ENCODE data around the gene ABCG5. TPM values are rescaled to one million over a fixed set of nuclear protein-coding genes. Genes with fewer than 3 reads are reported as not detected.
A peak's percentile ranks its signal among the peaks of the same experiment; 100 is the strongest.

The ABCG5 gene
- not detected for total RNA-seq

- no peak for DNase-seq
- Mint-ChIP-seq H3K36me3 (ENCODE audit: insufficient read depth in 2 of 2) (no peaks in the 10 kb centered on the region), H3K4me1 (ENCODE audit: low read depth) (no peaks in the 10 kb centered on the region), H3K9me3 (no peaks in the 10 kb centered on the region), H3K27me3 (ENCODE audit: low read depth) (peaks cover 6% of the 10 kb centered on the region), H3K4me3 (no peak within 1 kb of the TSS), H3K27ac (no peak within 1 kb of the TSS)
- no peak for ATAC-seq (replicated peaks in 1 of 2)
Measured at GRCh38 chr2:43838560-43839267, at the start of gene ABCG5, which contains the start of gene ABCG8. Gene ABCG5, minus strand, starts transcription at chr2:43838839. Its CDS starts 160 bp downstream, at chr2:43838679. Gene ABCG8, plus strand, starts transcription at chr2:43838971. Its CDS starts 83 bp downstream, at chr2:43839054.

DNA sequence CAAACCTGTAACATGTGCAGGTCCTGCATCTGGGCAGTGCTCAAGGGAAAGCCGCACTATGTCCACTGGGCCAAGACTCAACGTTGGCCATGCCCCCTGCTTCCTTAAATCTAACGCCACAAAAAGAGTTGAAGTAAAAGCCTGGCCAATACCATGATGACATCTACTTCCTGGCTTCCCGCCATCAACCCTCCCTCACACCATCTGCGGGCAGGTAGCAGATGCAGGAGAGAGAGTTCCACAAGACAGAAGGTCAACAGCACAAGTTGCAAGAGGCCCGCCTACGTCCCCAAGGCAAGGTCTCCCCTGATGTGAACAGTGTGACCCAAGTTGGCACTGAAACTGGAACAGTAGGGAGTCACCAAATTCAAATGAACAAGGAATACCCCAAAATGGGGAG lies 48.5 kb upstream of the ABCG5 start:
- Mint-ChIP-seq H3K27ac (no peak overlapping the region), H3K4me1 (ENCODE audit: low read depth) (peaks cover 14% of the 10 kb centered on the region), H3K27me3 (ENCODE audit: low read depth) (no peaks in the 10 kb centered on the region), H3K36me3 (ENCODE audit: insufficient read depth in 2 of 2) (peaks cover 11 to 42% of the 10 kb centered on the region in 2 donors), H3K4me3 (no peak overlapping the region), H3K9me3 (no peaks in the 10 kb centered on the region)
- DNase-seq (no peak), ATAC-seq (replicated peaks in 1 of 2) (no peak)

DNA sequence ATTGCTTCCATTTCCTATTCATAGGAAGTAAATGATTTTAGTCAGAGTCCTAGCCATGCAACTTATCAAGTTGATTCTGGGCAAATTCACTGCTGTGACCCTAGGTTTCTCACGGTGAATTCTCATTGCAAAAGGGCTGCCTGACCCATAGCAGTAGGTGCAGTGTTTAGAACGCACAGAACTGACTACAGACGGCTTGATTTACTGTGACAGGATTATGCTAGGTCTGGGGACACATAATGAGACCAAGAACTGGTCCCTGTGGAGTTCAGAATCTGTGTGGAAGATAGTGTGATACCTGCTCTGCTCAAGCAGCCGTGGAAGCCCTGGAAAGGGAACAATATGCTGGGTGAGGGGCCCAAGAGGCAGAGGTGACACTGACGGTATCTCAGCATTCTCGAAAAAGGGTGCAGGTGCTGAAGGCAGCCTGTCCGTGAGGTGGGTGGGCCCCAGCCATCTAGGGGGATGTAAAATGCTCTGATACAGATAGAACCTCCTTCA lies 46.5 kb upstream of the ABCG5 start:
- Mint-ChIP-seq H3K4me1 (ENCODE audit: low read depth) (peaks cover 14% of the 10 kb centered on the region), H3K27ac (no peak overlapping the region), H3K4me3 (no peak overlapping the region), H3K27me3 (ENCODE audit: low read depth) (no peaks in the 10 kb centered on the region), H3K36me3 (ENCODE audit: insufficient read depth in 2 of 2) (peaks cover 11 to 35% of the 10 kb centered on the region in 2 donors), H3K9me3 (no peaks in the 10 kb centered on the region)
- no peak for DNase-seq
- ATAC-seq (replicated peaks in 1 of 2), result no peak

- H3K27me3 Mint-ChIP-seq (ENCODE audit: low read depth), result no peaks in the 10 kb centered on the region
- no peak for ATAC-seq (replicated peaks in 1 of 2)
- peaks cover 14% of the 10 kb centered on the region for H3K4me1 Mint-ChIP-seq (ENCODE audit: low read depth)
- no peaks in the 10 kb centered on the region for H3K9me3 Mint-ChIP-seq
- no peak for DNase-seq
- H3K27ac Mint-ChIP-seq, result no peak overlapping the region
- no peak overlapping the region for H3K4me3 Mint-ChIP-seq
- H3K36me3 Mint-ChIP-seq (ENCODE audit: insufficient read depth in 2 of 2), result peaks cover 11 to 31% of the 10 kb centered on the region in 2 donors
Measured at GRCh38 chr2:43884689-43885088, 46.0 kb upstream of the ABCG5 start.

- no peaks in the 10 kb centered on the region for H3K9me3 Mint-ChIP-seq
- peaks cover 22% of the 10 kb centered on the region for H3K4me1 Mint-ChIP-seq (ENCODE audit: low read depth)
- ATAC-seq (replicated peaks in 1 of 2), result no peak
- no peak for DNase-seq
- no peaks in the 10 kb centered on the region for H3K27me3 Mint-ChIP-seq (ENCODE audit: low read depth)
- peaks cover 6 to 11% of the 10 kb centered on the region in 2 donors for H3K36me3 Mint-ChIP-seq (ENCODE audit: insufficient read depth in 2 of 2)
- no peak overlapping the region for H3K4me3 Mint-ChIP-seq
- no peak overlapping the region for H3K27ac Mint-ChIP-seq
Measured at GRCh38 chr2:43882312-43882711, 43.7 kb upstream of the ABCG5 start.

DNA sequence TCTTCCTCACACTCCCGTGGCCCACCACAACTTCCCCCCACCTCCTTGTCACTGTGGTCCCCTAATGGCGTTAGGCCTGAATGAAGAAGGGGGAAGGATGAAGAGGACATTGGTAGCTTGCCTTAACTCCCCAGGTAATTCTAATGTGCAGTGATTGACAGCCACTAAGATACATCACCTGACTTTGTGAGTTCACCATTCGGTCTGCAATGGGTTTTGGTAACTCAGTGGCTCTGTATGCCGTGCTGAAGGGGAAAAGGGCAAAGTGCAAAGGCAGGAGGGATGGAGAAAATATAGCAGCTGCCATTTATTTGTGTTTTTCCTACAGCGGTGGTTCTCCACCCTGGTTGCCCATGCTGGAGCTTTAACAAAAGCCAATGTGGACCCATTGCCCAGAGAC lies 42.3 kb upstream of the ABCG5 start:
- no peak for ATAC-seq (replicated peaks in 1 of 2)
- peaks cover 14% of the 10 kb centered on the region for H3K27me3 Mint-ChIP-seq (ENCODE audit: low read depth)
- peaks cover 13% of the 10 kb centered on the region for H3K4me1 Mint-ChIP-seq (ENCODE audit: low read depth)
- no peaks in the 10 kb centered on the region for H3K9me3 Mint-ChIP-seq
- H3K27ac Mint-ChIP-seq, result no peak overlapping the region
- peaks cover 0 to 4% of the 10 kb centered on the region in 2 donors for H3K36me3 Mint-ChIP-seq (ENCODE audit: insufficient read depth in 2 of 2)
- DNase-seq, result no peak
- H3K4me3 Mint-ChIP-seq, result no peak overlapping the region

DNA sequence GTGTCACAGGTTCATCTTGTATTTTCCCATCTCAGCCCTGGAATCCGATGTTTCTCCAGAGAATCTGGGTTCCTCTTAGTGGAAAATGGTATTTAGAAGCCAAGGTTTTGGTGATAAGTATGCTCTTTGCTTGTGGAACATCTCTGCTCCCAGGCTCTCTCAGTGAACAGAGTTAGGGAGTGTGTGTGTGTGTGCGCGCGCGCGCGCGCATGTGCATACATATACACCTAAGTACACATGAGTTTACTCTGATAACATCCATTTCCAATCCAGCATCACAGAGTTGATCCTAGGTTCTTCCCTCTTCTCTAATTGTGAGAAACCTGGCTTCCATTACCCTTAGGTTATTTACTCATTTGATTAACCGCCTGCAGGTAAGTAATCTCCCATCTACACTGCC lies 41.8 kb upstream of the ABCG5 start:
- H3K9me3 Mint-ChIP-seq, result no peaks in the 10 kb centered on the region

GRCh38 chr2:43879261-43879660 lies 40.6 kb upstream of the ABCG5 start:
- Mint-ChIP-seq H3K4me1 (ENCODE audit: low read depth) (peaks cover 13% of the 10 kb centered on the region), H3K4me3 (no peak overlapping the region)

More for the DNA sequence above, 41.8 kb upstream of the ABCG5 start:
- no peak for ATAC-seq (replicated peaks in 1 of 2)
- Mint-ChIP-seq H3K4me3 (no peak overlapping the region), H3K4me1 (ENCODE audit: low read depth) (peaks cover 13% of the 10 kb centered on the region), H3K36me3 (ENCODE audit: insufficient read depth in 2 of 2) (peaks cover 0 to 4% of the 10 kb centered on the region in 2 donors), H3K27me3 (ENCODE audit: low read depth) (peaks cover 18% of the 10 kb centered on the region), H3K27ac (no peak overlapping the region)
- no peak for DNase-seq

DNA sequence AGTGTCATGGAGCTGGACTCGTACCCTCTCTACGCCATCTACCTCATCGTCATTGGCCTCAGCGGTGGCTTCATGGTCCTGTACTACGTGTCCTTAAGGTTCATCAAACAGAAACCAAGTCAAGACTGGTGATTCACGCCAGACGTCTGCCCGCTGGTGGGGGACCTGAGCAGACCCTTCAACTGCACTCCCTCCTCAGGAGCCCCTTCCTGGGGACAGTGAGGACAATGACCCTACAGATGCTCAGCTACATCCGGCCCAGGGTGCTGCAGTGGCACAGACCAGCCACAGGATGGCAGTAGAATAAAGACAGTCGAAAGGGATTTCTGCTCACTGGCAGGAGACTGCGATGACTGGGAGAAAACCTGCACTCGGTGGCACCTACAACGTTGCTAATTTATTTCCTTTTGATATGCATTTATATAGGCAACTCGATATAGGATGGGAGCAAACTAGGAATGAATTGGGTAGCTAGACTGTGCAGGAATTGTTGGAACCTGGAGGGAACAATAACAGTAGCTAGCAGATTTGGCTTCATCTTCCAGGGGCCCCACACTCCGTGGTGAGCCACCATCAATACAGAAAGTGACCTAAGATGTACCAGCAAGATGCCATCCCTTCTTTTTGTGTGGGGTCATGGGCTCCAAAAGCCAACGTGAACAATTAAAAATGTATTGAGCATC lies 39.3 kb upstream of the ABCG5 start:
- Mint-ChIP-seq H3K27ac (no peak overlapping the region), H3K36me3 (ENCODE audit: insufficient read depth in 2 of 2) (no peaks in the 10 kb centered on the region)

More at GRCh38 chr2:43879261-43879660, 40.6 kb upstream of the ABCG5 start:
- Mint-ChIP-seq H3K27ac (no peak overlapping the region), H3K27me3 (ENCODE audit: low read depth) (peaks cover 20% of the 10 kb centered on the region), H3K36me3 (ENCODE audit: insufficient read depth in 2 of 2) (no peaks in the 10 kb centered on the region), H3K9me3 (no peaks in the 10 kb centered on the region)
- DNase-seq, result no peak
- ATAC-seq (replicated peaks in 1 of 2), result no peak

GRCh38 chr2:43874776-43875451 lies 36.3 kb upstream of the ABCG5 start:
- DNase-seq (no peak), ATAC-seq (replicated peaks in 1 of 2) (no peak)
- peaks cover 59% of the 10 kb centered on the region for H3K27me3 Mint-ChIP-seq (ENCODE audit: low read depth)
- peaks cover 13% of the 10 kb centered on the region for H3K4me1 Mint-ChIP-seq (ENCODE audit: low read depth)
- H3K9me3 Mint-ChIP-seq, result no peaks in the 10 kb centered on the region
- no peak overlapping the region for H3K27ac Mint-ChIP-seq
- no peaks in the 10 kb centered on the region for H3K36me3 Mint-ChIP-seq (ENCODE audit: insufficient read depth in 2 of 2)
- H3K4me3 Mint-ChIP-seq, result no peak overlapping the region

More for the DNA sequence above, 39.3 kb upstream of the ABCG5 start:
- Mint-ChIP-seq H3K4me1 (ENCODE audit: low read depth) (peaks cover 13% of the 10 kb centered on the region), H3K27me3 (ENCODE audit: low read depth) (peaks cover 33% of the 10 kb centered on the region), H3K9me3 (no peaks in the 10 kb centered on the region), H3K4me3 (peak overlapping the region in 1 of 2 donors; percentile 51)
- ATAC-seq (replicated peaks in 1 of 2), result peak; percentile 80 to 81
- DNase-seq, result peak; percentile 74 to 79

DNA sequence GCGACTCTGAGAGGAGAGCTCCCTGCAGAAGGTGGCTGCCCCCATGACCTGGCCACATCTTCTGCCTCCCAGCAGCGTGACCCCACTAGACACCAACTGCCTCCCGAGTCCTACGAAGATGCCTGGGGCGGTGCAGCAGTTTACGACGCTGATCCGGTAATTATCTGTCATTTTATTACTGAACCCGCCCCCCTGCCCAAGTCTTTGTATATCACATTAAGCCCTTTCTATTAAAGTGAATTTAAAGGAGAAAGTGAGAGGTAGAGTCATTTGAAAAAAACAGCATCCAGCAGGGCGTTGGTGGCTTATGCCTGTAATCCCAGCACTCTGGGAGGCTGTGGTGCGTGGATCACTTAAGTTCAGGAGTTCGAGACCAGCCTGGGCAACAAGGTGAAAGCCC lies 33.5 kb upstream of the ABCG5 start:
- ATAC-seq (replicated peaks in 1 of 2), result no peak

DNA sequence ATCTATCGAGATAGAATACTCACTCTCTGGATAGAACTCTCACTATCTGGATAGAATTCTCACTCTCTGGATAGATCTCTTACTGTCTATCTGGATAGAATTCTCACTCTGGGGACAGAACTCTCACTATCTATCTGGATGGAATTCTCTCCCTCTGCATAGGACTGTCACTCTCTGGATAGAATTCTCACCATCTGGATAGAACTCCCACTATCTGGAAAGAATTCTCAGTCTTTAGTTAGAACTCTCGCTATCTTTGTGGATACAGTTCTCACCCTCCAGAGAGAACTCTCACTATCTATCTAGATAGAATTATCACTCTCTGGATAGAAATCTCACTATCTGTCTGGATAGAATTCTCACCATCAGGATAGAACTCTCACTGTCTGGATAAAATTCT lies 16.7 kb upstream of the ABCG5 start:
- Mint-ChIP-seq H3K4me3 (no peak overlapping the region), H3K36me3 (ENCODE audit: insufficient read depth in 2 of 2) (no peaks in the 10 kb centered on the region), H3K9me3 (no peaks in the 10 kb centered on the region), H3K27ac (no peak overlapping the region), H3K4me1 (ENCODE audit: low read depth) (no peaks in the 10 kb centered on the region), H3K27me3 (ENCODE audit: low read depth) (peaks cover 76% of the 10 kb centered on the region)
- DNase-seq (no peak), ATAC-seq (replicated peaks in 1 of 2) (no peak)

More for the DNA sequence above, 33.5 kb upstream of the ABCG5 start:
- Mint-ChIP-seq H3K4me1 (ENCODE audit: low read depth) (no peaks in the 10 kb centered on the region), H3K36me3 (ENCODE audit: insufficient read depth in 2 of 2) (no peaks in the 10 kb centered on the region), H3K4me3 (no peak overlapping the region), H3K9me3 (no peaks in the 10 kb centered on the region), H3K27me3 (ENCODE audit: low read depth) (peaks cover 81% of the 10 kb centered on the region), H3K27ac (no peak overlapping the region)
- no peak for DNase-seq

DNA sequence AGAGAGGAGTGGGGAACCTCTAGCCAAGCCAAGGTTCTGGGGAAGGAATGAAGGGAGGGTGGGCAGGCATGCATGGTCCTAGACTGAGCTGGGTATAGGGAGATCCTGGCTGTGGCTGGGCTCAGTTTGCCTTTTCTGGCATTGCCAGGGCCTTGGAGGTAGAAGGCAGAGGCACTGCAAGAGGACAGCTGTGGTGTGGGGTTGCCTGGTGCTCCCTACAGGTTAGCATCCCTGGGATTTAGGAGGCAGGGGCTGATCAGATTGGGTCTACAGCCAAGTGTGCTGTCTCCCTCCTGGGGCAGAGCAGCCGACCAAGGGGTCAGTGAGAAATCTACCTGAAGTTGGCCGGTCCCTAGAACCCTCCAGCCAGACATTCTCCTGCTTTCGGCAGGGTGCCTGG lies 16.0 kb upstream of the ABCG5 start:
- no peak for DNase-seq
- H3K4me3 Mint-ChIP-seq, result no peak overlapping the region
- peaks cover 70% of the 10 kb centered on the region for H3K27me3 Mint-ChIP-seq (ENCODE audit: low read depth)
- H3K36me3 Mint-ChIP-seq (ENCODE audit: insufficient read depth in 2 of 2), result no peaks in the 10 kb centered on the region
- no peaks in the 10 kb centered on the region for H3K4me1 Mint-ChIP-seq (ENCODE audit: low read depth)
- no peak for ATAC-seq (replicated peaks in 1 of 2)
- no peaks in the 10 kb centered on the region for H3K9me3 Mint-ChIP-seq
- no peak overlapping the region for H3K27ac Mint-ChIP-seq
